Sigmoid colon (tissue), 4 donors: Measurements from ENCODE around the gene MAPRE3.

Experiments
- CTCF ChIP-seq, 4 experiments: fragments of 450-650 bp in 3 of 4; fragments of 200-600 bp in 1 of 4; IDR thresholded peaks; one replicate each; pipeline ENCODE4 v1.5.1; 2016 to 2019; ENCODE audit warnings: antibody characterized with exemption in 4 of 4, mild to moderate bottlenecking in 3 of 4, moderate library complexity in 2 of 4
- EP300 ChIP-seq, 4 donors: sonication (generic); formaldehyde crosslinking; IDR thresholded peaks; one replicate each; pipeline ENCODE4 v1.6.1; 2017; ENCODE audit warnings: antibody characterized with exemption in 4 of 4
- POLR2A ChIP-seq, 2 donors: fragments of 450-650 bp; IDR thresholded peaks; one replicate each; pipeline ENCODE4 v1.6.1; 2016; ENCODE audit warnings: antibody characterized with exemption in 2 of 2, mild to moderate bottlenecking in 2 of 2, moderate library complexity in 2 of 2

GRCh38 chr2:26974352-26974751, 3.9 kb downstream of the MAPRE3 start:
- no peak for TF ChIP-seq CTCF (IDR thresholded peaks at IDR 0.05)
- TF ChIP-seq POLR2A (IDR thresholded peaks at IDR 0.05): no peak
- TF ChIP-seq EP300 (IDR thresholded peaks at IDR 0.05): no peak
